Breast epithelium (tissue), 4 donors: Measurements from ENCODE around the gene DNAJB12. TPM values are rescaled to one million over a fixed set of nuclear protein-coding genes. Genes with fewer than 3 reads are reported as not detected.

Experiments used
- DNase-seq, 2 donors: peaks; one replicate each; pipeline ENCODE4 v3.0.0-alpha.2; 2019; ENCODE audit warnings: low spot score in 2 of 2
- H3K27ac ChIP-seq, 2 donors: fragments of 200-600 bp; sonication (generic) in 1 of 2; one replicate each; pipeline ENCODE4 v1.5.1; 2016 to 2019; ENCODE audit warnings: mild to moderate bottlenecking in 1 of 2
- H3K27me3 ChIP-seq, 2 donors: fragments of 200-600 bp; sonication (generic) in 1 of 2; one replicate each; pipeline versions ENCODE4 v1.5.1 to v1.6.0; 2017 to 2019; ENCODE audit warnings: control low read depth in 1 of 2, mild to moderate bottlenecking in 1 of 2
- H3K36me3 ChIP-seq: fragments of 200-600 bp; one replicate; pipeline ENCODE4 v1.5.1; 2019
- H3K4me1 ChIP-seq, 2 donors: fragments of 200-600 bp; sonication (generic); one replicate each; pipeline ENCODE4 v1.5.1; 2016 to 2019; ENCODE audit warnings: control low read depth in 1 of 2
- H3K4me3 ChIP-seq, 3 donors: fragments of 200-600 bp; sonication (generic); 1 replicate in 2 of 3; 2 replicates in 1 of 3; pipeline ENCODE4 v1.5.1; 2016 to 2019; ENCODE audit warnings: mild to moderate bottlenecking in 3 of 3, moderate library complexity in 2 of 3
- H3K9me3 ChIP-seq, 2 donors: fragments of 200-600 bp; sonication (generic) in 1 of 2; one replicate each; pipeline ENCODE4 v1.5.1; 2016 to 2019; ENCODE audit warnings: control low read depth in 1 of 2
- POLR2A ChIP-seq: fragments of 450-650 bp; IDR thresholded peaks from one replicate; pipeline ENCODE4 v1.6.1; 2016; ENCODE audit warnings: antibody characterized with exemption, mild to moderate bottlenecking, moderate library complexity
- POLR2AphosphoS5 ChIP-seq, 3 donors: sonication (generic); formaldehyde crosslinking; IDR thresholded peaks; one replicate each; pipeline ENCODE4 v1.6.1; 2017; ENCODE audit warnings: antibody characterized with exemption in 3 of 3
- intact Hi-C: fragments of 100-400 bp; cut with DNase I; formaldehyde crosslinking; loops from one replicate; pipeline ENCODE4 v1.15.1; 2023; ENCODE audit warnings: low total_unique reads
- total RNA-seq, 3 donors: library from RNA; depleted of rRNA; stranded (reverse); fragments of >200 nt; gene quantifications; one replicate each; pipeline ENCODE4 v1.1.0, GENCODE V29; 2016
- TF ChIP-seq, protein P1 (sequence below), 3 donors: fragments of 450-650 bp; IDR thresholded peaks; one replicate each; pipeline ENCODE4 v1.5.1; 2016 to 2017; ENCODE audit warnings: antibody characterized with exemption in 3 of 3, mild to moderate bottlenecking in 3 of 3, moderate library complexity in 3 of 3

The DNAJB12 gene
- total RNA-seq, 3 donors from 2014 or later = 38.4 to 48.1 (median 38.7) TPM

DNA sequence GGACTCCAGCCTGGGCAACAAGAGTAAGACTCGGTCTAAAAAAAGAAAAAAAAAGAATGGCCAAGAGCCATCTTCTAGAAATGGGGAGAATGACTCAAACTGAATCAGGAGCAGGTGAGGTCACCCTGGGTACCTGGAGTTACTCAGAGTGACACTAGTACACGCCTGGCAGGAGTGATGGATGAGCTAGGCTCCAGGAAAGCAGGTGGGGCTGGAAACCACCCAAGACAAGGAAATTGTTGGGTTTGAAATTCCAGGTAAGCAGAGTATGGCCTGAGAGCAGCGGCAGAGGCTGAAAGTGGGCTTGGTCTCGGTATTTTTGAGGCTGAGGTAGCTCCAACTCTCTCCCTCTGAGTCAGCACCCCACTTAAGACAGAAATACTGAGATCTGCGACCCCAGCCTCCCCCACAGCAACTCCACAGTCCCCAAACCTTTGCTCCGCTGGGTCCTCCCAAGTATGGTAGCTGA is 62.5 kb downstream of the DNAJB12 start:
- no peak for TF ChIP-seq POLR2A
- TF ChIP-seq POLR2AphosphoS5 (IDR thresholded peaks at IDR 0.05) = no peak
- TF ChIP-seq, protein P1, sequence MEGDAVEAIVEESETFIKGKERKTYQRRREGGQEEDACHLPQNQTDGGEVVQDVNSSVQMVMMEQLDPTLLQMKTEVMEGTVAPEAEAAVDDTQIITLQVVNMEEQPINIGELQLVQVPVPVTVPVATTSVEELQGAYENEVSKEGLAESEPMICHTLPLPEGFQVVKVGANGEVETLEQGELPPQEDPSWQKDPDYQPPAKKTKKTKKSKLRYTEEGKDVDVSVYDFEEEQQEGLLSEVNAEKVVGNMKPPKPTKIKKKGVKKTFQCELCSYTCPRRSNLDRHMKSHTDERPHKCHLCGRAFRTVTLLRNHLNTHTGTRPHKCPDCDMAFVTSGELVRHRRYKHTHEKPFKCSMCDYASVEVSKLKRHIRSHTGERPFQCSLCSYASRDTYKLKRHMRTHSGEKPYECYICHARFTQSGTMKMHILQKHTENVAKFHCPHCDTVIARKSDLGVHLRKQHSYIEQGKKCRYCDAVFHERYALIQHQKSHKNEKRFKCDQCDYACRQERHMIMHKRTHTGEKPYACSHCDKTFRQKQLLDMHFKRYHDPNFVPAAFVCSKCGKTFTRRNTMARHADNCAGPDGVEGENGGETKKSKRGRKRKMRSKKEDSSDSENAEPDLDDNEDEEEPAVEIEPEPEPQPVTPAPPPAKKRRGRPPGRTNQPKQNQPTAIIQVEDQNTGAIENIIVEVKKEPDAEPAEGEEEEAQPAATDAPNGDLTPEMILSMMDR (IDR thresholded peaks at IDR 0.05) = no peak
- intact Hi-C loops = no loop called here
- no peaks in the 10 kb centered on the region for H3K36me3 ChIP-seq
- no peaks in the 10 kb centered on the region for H3K4me1 ChIP-seq
- no peak for DNase-seq
- H3K4me3 ChIP-seq = no peak overlapping the region
- H3K27ac ChIP-seq = peak overlapping the region in 1 of 2 donors; percentile 64
- no peaks in the 10 kb centered on the region for H3K9me3 ChIP-seq
- no peaks in the 10 kb centered on the region for H3K27me3 ChIP-seq

DNA sequence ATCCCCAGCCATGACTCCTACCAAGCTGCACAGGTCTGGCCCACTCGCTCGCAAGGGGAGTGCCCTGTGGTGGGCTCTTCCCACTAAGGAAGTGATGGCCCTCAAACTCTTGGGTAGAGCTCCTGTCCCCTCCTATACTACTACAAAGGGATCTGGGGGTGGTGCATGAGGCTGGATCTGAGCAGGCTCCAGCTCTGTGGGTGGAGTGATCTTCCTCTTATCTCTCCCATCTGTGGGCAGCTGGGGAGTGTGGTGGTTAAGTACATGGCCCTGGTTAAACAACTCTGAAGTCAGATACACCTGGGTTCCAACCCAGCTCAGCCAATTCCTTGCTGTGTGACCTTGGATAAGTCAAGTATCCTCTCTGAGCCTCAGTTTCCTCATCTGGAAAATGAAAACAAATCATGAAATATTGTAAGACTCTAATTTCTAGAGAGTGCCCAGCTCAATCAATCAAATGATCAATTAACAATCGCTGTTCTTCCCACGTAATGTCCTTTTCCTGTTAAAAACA is 63.6 kb downstream of the DNAJB12 start:
- TF ChIP-seq, protein P1 (IDR thresholded peaks at IDR 0.05) = no peak
- no peak for TF ChIP-seq POLR2A
- TF ChIP-seq POLR2AphosphoS5 (IDR thresholded peaks at IDR 0.05) = no peak
- Histone ChIP-seq H3K36me3 (no peaks in the 10 kb centered on the region), H3K27me3 (no peaks in the 10 kb centered on the region), H3K27ac (no peak overlapping the region), H3K4me1 (no peaks in the 10 kb centered on the region), H3K4me3 (no peak overlapping the region), H3K9me3 (no peaks in the 10 kb centered on the region)
- no peak for DNase-seq
- intact Hi-C loops = no loop called here

DNA sequence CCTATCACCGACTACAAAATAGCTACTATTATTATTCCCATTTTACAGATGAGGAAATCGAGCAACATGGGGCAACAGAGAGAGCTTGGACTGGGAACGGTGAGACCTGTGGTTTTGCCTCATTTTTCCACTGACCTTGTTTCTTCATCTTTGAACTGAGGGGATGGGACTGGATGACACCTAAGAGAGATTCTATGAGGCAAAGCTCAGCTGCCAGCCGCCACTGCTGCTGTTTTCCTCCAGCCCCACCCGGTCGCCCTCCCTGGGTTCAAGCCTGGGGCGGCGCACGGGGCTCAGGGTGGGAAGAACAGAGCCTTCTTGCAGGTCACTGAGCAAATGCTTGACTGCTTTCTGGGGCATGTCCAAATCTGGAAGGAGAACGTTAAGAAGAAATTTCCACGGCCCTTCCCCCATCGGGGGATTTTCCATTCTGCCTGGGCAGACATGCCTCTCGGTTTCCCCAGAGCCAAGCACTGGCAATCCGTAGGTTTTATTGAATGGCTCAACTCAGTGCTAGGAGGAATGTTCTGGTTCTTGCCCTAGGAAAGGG is 68.7 kb downstream of the DNAJB12 start:
- Histone ChIP-seq H3K27ac (no peak overlapping the region), H3K4me1 (no peaks in the 10 kb centered on the region), H3K4me3 (no peak overlapping the region), H3K36me3 (no peaks in the 10 kb centered on the region), H3K27me3 (no peaks in the 10 kb centered on the region), H3K9me3 (no peaks in the 10 kb centered on the region)
- no peak for DNase-seq
- intact Hi-C loops = no loop called here
- no peak for TF ChIP-seq POLR2AphosphoS5 (IDR thresholded peaks at IDR 0.05)
- TF ChIP-seq, protein P1 (IDR thresholded peaks at IDR 0.05) = no peak
- TF ChIP-seq POLR2A = no peak

DNA sequence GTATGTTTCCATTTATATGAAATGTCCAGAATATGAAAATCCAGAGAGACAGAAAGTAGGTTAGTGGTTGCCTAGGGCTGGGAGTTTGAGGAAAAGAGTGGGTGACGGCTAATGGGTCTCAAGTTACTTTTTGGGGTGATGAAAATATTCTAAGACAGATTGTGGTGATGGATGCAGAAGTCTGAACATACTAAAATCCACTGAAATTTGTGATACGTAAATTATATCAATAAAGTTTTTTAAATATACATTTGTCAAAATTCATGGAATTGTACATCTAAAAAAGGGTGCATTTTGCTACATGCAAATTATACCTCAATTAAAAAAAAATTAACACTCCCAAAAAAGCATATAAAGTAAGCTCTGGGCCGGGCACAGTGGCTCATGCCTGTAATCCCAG is 71.6 kb downstream of the DNAJB12 start:
- H3K9me3 ChIP-seq = no peaks in the 10 kb centered on the region
- no peak for DNase-seq
- TF ChIP-seq POLR2AphosphoS5 (IDR thresholded peaks at IDR 0.05) (no peak), POLR2A (no peak)
- TF ChIP-seq, protein P1 (IDR thresholded peaks at IDR 0.05) = no peak
- intact Hi-C loops = no loop called here
- no peaks in the 10 kb centered on the region for H3K4me1 ChIP-seq
- no peak overlapping the region for H3K4me3 ChIP-seq
- H3K27ac ChIP-seq = no peak overlapping the region
- H3K27me3 ChIP-seq = no peaks in the 10 kb centered on the region
- H3K36me3 ChIP-seq = no peaks in the 10 kb centered on the region

Other genes with a start within 250 kb of the DNAJB12 start
- 100 to 1,000 TPM; 104 to 155 (median 112) TPM for gene ANAPC16, start 138.9 kb downstream of the DNAJB12 start, total RNA-seq
- 10 to 100 TPM; 28.5 to 42.9 (median 29.6) TPM for gene ASCC1, start 138.6 kb downstream of the DNAJB12 start, total RNA-seq
- gene DDIT4, start 81.0 kb downstream of the DNAJB12 start, total RNA-seq = 100 to 1,000 TPM; 183 to 555 (median 341) TPM